Measurements from ENCODE around the gene GPR42. TPM values are rescaled to one million over a fixed set of nuclear protein-coding genes. Genes with fewer than 3 reads are reported as not detected.

GPR42 gene
- total and polyA plus RNA-seq, 2 of the 4 experiments (the other 2 are of a cell fraction), result not detected

GRCh38 chr19:35337097-35337983 is 33.5 kb upstream of the GPR42 start:
- no peak overlapping the region for H2AK9ac ChIP-seq (replicated peaks; ENCODE audit: low read depth, low read length, poor library complexity)
- dilution Hi-C loops (cut with HindIII; ENCODE audit: low sequenced_read_pairs, unreplicated experiment) (no loop called here), intact Hi-C loops (cut with micrococcal nuclease) (no loop called here), in situ Hi-C loops (cut with MboI; ENCODE audit: low sequenced_read_pairs) (loop anchor here (25.0 kb wide), 1 partner anchor 250 kb away; the partner anchor contains the start of gene PMIS2)
- H4K8ac ChIP-seq (ENCODE audit: low read depth in 2 of 2, low read length in 2 of 2), result no peak overlapping the region
- no peak overlapping the region for H3K27ac ChIP-seq (ENCODE audit: insufficient read depth, low read length)
- DNase-seq, result no peak
- H2BK15ac ChIP-seq (ENCODE audit: low read depth, low read length), result no peak overlapping the region
- H2BK20ac ChIP-seq (ENCODE audit: low read depth, low read length), result no peak overlapping the region
- ChIA-PET POLR2A (ENCODE audit: unreplicated experiment) (no interaction called here), CTCF (no interaction called here)
- H4K20me1 ChIP-seq (ENCODE audit: insufficient read depth, low read length), result no peaks in the 10 kb centered on the region
- H3K36me3 ChIP-seq (ENCODE audit: control insufficient read depth, insufficient read depth, low read length), result no peaks in the 10 kb centered on the region
- no peak overlapping the region for H3K4me2 ChIP-seq (ENCODE audit: low read depth, low read length)
- no peak overlapping the region for H4K91ac ChIP-seq (ENCODE audit: insufficient read depth, low read depth, low read length)
- H3K79me1 ChIP-seq (ENCODE audit: low read depth in 1 of 2, low read length in 2 of 2), result no peaks in the 10 kb centered on the region
- H3K9me3 ChIP-seq (ENCODE audit: control insufficient read depth, insufficient read depth, low read length), result no peaks in the 10 kb centered on the region
- H3K4ac ChIP-seq (ENCODE audit: low read depth, low read length), result no peak overlapping the region
- H3K56ac ChIP-seq (ENCODE audit: extremely low read depth, insufficient read depth, low read length), result no peak overlapping the region
- H3K9me1 ChIP-seq (ENCODE audit: insufficient read depth, low read length), result no peaks in the 10 kb centered on the region
- whole genome bisulfite sequencing, 2 experiments (ENCODE audit: extremely low coverage in 2 of 2, insufficient read length in 1 of 2), result 79% methylated on average over 13 of the region's 25 CpGs; no CpG with 5 or more reads in 1 of the 2 experiments
- ATAC-seq (ENCODE audit: low read depth), result no peak
- no peak overlapping the region for H3K23ac ChIP-seq (ENCODE audit: low read depth, low read length)
- no peak overlapping the region for H4K5ac ChIP-seq (ENCODE audit: low read depth, low read length)
- no peaks in the 10 kb centered on the region for H3K4me1 ChIP-seq (ENCODE audit: control insufficient read depth, insufficient read depth, low read length)
- H3K9ac ChIP-seq (ENCODE audit: low read depth, low read length), result no peak overlapping the region
- H3K18ac ChIP-seq (ENCODE audit: low read depth, low read length), result no peak overlapping the region
- no peak overlapping the region for H2AFZ ChIP-seq (replicated peaks; ENCODE audit: low read length, poor library complexity)
- H2AK5ac ChIP-seq (ENCODE audit: low read depth, low read length), result no peak overlapping the region
- H2BK120ac ChIP-seq (ENCODE audit: low read depth, low read length), result no peak overlapping the region
- H2BK5ac ChIP-seq (ENCODE audit: low read depth, low read length, poor library complexity, severe bottlenecking), result no peak overlapping the region
- H3K4me3 ChIP-seq (ENCODE audit: insufficient read depth, low read depth, low read length), result no peak overlapping the region
- peaks cover 5% of the 10 kb centered on the region; the same call in 1 of the 2 replicates for H3K27me3 ChIP-seq (ENCODE audit: control insufficient read depth, insufficient read depth, low read length)
- no peak overlapping the region for H3K14ac ChIP-seq (replicated peaks; ENCODE audit: low read depth, low read length)
- BruUV-seq (replicated peaks), result no TSS peak
- no peak for TF ChIP-seq MAFK (IDR thresholded peaks at IDR 0.05; ENCODE audit: low read depth, low read length)
- TF ChIP-seq BHLHE40 (IDR thresholded peaks at IDR 0.05; ENCODE audit: low read depth, low read length), result no peak
- TF ChIP-seq RFX5 (IDR thresholded peaks at IDR 0.05; ENCODE audit: low read depth, low read length), result no peak
- TF ChIP-seq, protein P1, sequence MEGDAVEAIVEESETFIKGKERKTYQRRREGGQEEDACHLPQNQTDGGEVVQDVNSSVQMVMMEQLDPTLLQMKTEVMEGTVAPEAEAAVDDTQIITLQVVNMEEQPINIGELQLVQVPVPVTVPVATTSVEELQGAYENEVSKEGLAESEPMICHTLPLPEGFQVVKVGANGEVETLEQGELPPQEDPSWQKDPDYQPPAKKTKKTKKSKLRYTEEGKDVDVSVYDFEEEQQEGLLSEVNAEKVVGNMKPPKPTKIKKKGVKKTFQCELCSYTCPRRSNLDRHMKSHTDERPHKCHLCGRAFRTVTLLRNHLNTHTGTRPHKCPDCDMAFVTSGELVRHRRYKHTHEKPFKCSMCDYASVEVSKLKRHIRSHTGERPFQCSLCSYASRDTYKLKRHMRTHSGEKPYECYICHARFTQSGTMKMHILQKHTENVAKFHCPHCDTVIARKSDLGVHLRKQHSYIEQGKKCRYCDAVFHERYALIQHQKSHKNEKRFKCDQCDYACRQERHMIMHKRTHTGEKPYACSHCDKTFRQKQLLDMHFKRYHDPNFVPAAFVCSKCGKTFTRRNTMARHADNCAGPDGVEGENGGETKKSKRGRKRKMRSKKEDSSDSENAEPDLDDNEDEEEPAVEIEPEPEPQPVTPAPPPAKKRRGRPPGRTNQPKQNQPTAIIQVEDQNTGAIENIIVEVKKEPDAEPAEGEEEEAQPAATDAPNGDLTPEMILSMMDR (conservative IDR thresholded peaks at IDR 0.05; ENCODE audit: low read depth, low read length), result no peak
- no peak for TF ChIP-seq CHD1 (IDR thresholded peaks at IDR 0.05; ENCODE audit: low read depth, low read length)
- no peak for TF ChIP-seq MAZ (IDR thresholded peaks at IDR 0.05; ENCODE audit: borderline replicate concordance, low read depth, low read length)
- TF ChIP-seq SMC3 (IDR thresholded peaks at IDR 0.05; ENCODE audit: low read depth, low read length), result no peak
- no peak for TF ChIP-seq RCOR1 (IDR thresholded peaks at IDR 0.05; ENCODE audit: insufficient replicate concordance, low read length)
- TF ChIP-seq, protein P2, sequence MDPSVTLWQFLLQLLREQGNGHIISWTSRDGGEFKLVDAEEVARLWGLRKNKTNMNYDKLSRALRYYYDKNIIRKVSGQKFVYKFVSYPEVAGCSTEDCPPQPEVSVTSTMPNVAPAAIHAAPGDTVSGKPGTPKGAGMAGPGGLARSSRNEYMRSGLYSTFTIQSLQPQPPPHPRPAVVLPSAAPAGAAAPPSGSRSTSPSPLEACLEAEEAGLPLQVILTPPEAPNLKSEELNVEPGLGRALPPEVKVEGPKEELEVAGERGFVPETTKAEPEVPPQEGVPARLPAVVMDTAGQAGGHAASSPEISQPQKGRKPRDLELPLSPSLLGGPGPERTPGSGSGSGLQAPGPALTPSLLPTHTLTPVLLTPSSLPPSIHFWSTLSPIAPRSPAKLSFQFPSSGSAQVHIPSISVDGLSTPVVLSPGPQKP (IDR thresholded peaks at IDR 0.05; ENCODE audit: borderline replicate concordance, low read depth, low read length), result no peak
- no peak for TF ChIP-seq MXI1 (IDR thresholded peaks at IDR 0.05; ENCODE audit: borderline replicate concordance, low read depth, low read length)
- no peak for TF ChIP-seq CEBPB (IDR thresholded peaks at IDR 0.05; ENCODE audit: low read depth, low read length)
- no peak for TF ChIP-seq NFE2L2 (IDR thresholded peaks at IDR 0.05; ENCODE audit: low read depth, low read length)
- TF ChIP-seq FOS (IDR thresholded peaks at IDR 0.05; ENCODE audit: low read depth, low read length), result no peak
- no peak for TF ChIP-seq RAD21 (IDR thresholded peaks at IDR 0.05; ENCODE audit: low read length)
